GM19023 (cell line): ENCODE data around the gene MRPL17.
"Not testable (repeated sequence)": the region's sequence is repeated elsewhere in the genome, so short reads cannot be mapped to it uniquely, and the experiment has no call there.

Experiments used
- ATAC-seq: cut with Tn5 transposase; IDR thresholded peaks from one replicate; pipeline ENCODE4 v1.9.1; 2021; ENCODE audit warnings: mild to moderate bottlenecking, moderate library complexity; ENCODE audit not compliant: unreplicated experiment

The MRPL17 gene

DNA sequence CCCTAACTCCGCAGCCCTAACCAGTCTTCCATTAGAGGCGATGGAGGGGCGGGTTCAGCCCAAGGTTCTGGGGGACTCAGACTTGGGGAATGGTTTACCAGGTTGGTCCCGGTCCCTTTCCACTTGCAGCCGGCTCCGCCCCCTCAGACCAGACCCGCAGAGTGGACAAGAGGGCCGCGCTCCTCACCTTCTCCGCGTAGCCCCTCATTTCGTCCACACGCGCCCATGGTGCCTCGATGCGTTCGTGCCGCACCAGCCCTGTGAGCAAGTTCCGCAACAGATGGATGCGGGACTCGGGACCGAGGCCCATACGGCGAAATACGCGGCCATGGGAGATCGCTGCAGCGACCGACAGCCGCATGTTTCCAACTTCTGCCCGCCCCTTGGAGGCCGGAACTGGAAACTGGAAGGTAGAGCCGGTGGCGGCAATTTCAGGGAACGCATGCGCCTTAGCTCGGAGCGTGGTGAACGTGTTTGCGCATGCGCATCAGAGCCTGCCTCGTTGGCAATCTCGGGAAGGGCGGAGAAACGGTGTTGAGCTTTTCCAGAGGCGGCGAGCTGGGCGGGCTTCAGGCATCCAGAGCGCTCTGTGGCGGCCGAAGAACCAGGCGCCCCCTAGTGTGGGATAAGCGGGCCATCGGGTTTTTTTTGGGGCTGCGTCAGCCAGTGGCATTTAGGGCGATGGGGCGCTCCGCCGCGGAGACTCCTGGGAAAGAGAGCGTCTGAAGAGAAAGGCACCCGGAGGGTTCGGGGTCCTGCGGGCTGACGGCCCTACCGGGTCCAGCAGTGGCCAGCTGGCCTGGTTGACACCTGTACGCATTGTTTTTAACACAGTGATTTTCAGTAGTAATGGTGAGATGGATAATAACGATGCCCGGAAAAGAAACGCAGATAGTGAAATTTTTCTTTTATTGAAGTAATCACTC lies at the start of gene MRPL17:
MRPL17 (minus strand) TSS at position 405 of the 926 bp plus-strand sequence; CDS start at position 361, 44 bp downstream.
- ATAC-seq, result peak; percentile 95

DNA sequence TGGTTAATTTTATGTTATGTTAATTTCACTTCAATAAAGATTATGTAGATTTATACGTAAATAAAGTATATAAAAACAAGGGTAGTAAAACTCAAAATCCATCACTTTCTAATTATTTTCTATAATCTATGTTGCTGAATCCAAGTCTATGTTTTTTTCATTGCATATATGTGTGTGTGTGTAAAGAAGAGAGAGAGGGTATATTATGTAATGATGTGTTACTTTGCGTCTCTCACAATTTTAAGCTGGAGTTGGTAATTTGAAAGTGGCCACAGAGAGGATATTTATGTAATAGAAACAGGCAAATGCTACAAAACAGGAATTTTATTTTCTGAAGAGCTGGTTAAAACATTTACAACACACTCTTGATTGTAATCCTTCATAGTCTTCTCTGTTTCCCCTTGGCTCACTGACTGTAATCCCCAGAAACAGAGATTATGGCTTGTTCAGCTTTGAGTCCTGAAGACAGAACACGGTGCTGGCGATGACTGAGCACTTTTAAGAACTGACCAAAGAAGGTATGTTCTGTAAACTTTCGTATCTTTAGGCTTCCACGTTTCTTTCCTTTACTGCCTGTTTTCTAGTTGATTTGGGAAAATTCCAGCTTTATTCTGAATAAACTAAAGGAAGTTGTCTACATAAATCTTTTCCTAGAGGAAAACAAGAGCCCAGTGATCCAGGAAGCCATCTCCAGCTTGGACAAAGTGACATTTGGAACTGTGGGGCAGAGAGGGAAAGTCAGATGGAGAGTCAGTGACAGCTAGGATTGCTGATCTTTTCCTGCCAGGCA lies 45.0 kb upstream of the MRPL17 start:
- no peak for ATAC-seq

DNA sequence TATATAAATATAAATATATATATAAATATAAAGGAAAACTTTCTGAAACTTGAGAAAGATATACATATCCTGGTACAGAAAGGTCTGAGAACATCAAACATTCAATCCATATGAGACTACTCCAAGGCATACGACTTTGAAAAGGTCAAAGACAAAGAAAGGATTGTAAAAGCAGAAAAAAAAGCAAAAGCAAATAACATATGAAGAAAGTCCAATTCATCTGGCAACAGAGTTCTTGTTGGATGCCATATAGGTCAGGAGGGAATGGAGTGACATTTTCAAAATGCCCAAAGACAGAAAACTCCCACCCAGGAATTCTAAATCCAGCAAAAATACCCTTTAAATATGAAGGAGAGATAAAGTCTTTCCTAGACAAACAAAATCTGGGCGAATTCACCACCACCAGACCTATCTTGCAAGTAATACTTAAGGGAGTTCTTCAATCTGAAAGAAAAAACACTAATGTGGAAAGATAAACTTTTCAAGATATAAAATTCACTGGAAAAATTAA lies 42.3 kb upstream of the MRPL17 start:
- ATAC-seq, result no peak

DNA sequence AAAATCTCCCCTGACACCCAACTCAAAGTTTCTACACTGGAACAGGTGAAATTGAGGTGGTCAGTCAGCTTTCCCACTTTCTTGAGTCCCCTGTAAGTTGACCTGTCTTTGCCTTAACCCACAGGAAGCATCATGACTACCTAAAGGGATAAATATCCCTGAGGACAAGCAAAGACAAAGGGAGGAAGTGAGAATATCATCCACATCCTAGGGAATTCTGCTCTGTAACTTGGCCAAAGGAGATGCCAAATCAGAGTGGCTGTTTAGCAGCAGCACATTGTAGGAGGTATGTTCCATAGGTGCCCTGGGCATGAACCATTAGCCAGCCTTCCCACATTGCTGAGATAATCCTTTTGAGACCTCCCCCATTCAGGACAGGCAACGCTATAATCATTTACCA lies 40.9 kb upstream of the MRPL17 start:
- ATAC-seq, result no peak

DNA sequence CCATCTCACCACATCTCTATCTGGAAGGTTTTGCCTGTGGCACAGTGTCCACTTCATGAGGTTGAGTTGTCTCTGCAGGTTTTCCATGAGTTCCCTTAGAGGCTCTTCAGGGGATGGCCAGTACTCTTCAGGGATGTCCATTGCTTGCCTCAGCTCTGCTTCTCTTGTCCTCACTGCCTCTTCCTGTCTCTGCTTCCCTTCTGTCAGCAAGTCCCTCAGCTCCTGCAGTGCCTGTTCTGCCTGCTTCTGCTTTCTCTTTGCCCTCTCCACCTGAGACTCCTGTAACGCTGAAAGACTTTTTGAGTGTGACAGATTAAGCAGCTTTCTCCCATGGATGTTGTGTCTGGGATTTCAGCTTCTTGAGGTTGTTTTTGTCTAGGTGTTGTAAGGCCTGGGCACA lies 38.2 kb upstream of the MRPL17 start:
- no peak for ATAC-seq

DNA sequence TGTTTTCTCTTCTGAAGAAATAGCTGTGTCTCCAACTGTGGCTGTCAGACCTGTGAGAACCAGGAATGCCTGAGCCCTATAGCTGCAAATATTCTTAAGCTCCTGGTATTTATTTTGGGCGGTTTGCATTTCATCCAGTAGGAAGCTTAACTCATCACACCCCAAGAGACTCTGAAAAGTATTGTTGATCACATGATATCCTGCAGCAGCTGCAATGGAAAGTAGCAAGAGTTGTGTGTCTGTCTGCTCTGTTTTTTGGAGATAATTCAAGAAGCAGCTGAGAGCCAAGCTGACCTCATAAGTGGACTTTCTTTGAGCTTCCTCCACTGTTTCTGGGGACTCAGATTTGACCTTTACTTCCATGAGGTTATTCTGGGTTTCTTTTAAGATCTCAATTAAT lies 36.4 kb upstream of the MRPL17 start:
- no peak for ATAC-seq

DNA sequence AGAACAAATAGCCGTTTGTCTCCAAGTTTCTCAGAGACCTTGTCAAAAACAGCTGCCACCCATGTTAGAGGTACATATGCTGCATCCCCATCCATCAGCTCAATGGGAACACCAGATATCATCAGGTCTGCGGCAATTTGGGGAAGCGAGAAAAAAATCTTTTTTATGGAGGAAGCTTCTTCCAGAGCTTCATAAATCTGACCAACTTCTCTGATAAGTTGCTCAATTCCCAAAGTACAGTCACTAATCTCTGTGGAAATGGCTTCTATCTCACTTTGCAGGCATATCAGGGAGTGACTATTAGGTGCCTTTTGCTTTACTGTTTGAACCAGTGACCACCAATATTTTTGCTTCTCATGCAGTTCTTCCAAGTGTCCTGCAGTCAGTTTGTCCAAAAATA lies 34.3 kb upstream of the MRPL17 start:
- ATAC-seq, result no peak

- ATAC-seq, result not testable (repeated sequence)
Measured at GRCh38 chr11:6711552-6711951, 28.4 kb upstream of the MRPL17 start.

- no peak for ATAC-seq
Measured at GRCh38 chr11:6708876-6709275, 25.7 kb upstream of the MRPL17 start.

DNA sequence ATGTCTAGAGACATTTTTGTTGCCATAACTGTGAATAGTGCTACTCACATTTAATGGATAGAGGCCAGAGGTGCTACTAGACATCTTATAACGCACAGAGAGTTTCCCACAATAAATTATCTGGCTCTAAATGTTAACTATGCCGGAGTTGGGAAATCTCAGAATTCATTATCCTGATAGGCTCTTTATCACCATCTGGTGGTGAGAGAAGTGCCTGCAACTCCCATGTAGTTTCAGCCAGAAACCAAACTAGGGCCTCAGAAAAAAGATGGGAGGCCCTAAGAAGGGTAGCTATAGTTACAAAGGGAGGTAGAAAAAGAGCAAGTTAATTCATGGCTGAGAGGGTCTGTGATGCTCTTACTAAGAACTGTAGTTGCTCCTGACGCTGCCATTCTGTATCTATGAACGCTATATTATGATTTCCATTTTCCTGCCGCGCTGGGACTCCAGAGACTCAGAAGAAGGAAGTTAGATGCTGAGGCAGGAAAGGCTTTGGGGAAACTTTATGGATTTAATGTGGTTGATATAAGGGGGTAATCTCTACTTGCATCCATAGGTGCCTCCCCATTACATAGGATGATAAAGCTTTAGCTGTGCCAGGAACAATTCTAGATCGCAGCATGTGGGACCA lies 22.9 kb upstream of the MRPL17 start:
- no peak for ATAC-seq

DNA sequence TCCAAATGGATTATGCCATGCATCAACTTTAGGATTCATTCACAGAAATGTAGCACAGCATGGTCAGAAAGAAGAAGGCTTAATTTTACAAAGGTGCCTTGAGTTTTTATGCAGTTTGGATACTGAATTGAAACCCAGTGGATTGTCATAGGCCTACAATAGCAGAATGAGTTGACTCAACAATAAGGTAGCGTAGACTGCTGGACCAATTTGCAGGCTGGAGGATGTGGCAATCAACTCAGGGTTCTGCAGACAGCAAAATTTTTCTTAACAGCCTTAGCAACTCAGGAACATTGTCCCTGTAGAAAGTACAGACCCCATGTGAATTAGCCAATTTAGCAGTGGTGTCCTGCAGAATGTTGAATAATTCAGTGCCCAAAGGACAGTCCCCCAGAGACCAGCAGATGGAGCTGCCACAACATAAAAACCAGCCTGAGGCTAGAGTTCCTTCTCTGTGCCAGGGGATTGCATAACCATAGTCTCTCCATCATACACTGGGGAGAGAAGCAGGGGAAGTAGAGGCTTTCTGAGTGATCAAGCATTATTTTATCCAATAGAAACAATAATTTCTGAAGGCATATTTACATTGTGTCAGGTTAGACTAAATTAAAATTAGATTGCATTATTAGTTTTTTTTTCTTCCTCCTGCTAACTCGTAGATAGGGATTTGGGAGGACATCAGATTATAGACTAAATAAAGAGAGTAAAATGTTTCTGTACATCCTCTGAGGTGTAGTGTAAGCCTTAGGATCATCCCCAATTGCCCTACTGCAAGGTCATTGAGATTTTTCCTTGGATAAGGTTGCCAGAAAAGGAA lies 20.3 kb upstream of the MRPL17 start:
- no peak for ATAC-seq

DNA sequence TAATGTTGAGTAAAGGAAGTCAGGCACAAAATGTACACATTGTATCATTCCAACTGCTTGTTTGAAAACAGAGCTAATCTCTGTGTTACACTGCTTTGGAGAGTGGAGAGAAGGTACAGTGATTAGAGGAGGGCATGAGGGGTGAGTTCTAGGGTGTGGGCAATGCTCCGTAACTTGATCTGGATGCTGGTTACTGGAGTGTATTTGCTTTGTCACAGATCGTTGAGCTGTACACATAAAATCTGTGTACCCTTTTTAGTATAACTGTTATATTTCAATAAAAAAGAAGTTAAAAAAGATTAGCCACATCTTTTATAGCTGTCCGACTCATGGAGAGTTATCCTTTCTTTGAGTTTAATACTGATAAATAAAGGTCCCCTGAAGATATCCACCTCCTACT lies 18.8 kb upstream of the MRPL17 start:
- not testable (repeated sequence) for ATAC-seq

GRCh38 chr11:6695377-6695776 lies 12.2 kb upstream of the MRPL17 start:
- ATAC-seq, result no peak

DNA sequence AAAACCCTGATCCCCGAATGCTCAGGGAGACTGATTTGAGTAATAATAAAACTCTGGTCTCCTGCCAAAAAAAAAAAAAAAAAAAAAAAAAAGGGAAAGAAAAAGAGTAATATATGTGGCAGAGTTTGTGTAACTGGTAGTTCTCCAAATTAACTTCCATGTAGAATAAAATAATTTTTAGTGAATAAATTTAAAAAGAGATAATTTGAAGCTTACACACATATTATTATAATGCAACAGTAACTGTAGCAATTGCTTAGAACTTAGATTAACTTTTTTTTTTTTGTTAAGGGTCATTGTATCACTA lies 11.0 kb upstream of the MRPL17 start:
- no peak for ATAC-seq

DNA sequence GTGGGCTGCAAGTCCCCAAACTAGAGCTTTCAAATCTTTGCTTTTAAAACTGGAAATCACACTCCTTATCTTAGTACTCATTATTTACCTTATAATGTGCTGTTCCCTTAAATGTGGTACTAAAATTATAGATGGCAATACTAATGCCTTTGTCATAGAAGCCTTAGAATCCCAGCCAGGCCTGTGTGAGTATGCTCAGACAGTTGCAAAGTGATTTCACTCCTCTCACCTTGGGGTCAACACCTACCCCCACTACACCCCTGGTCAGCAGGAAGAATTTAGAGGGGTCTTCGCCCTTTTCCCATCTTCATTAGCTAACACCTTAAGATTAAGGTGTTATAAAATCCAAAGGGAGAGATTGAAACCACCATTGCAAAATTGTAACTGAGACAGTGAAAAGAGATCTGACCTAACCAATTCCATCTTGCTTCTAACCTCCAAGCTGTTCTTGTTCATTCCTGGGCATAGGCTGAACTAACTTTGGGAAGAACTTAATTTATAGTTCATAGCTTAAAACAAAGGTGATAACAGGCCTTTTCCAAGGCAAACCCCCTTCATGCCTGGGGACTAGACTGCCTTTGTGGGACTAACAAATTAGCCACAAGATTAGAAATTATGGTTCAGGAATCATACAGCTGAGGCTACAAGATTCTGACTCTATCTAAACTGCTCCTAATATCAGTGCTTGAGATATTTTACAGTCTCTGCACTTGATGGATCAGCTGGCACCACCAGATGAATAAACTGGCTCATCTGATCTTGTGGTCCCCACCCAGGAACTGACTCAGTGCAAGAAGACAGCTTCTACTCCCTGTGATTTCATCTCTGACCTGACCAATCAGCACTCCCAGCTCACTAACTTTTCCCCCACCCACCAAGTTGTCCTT lies 10.4 kb upstream of the MRPL17 start:
- ATAC-seq, result no peak

DNA sequence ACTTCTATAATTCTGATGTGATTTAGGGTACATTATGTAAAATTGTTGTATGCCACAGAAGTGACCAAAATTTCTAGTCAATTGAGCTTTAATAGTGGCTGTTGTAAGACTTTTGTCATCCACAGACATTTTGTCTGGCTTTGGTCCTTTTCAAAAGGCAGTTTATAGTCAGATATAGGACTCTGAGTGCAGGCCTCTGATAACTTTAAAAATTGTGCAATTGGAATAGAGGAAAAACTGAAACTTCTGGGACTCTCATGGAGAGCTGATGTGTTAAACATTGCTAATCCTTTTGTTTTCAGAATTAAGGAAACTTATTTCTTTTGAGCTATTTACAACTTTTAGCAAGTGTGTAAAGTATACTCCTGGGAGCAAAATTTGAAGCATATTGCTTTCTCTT lies 9.0 kb upstream of the MRPL17 start:
- ATAC-seq, result no peak

DNA sequence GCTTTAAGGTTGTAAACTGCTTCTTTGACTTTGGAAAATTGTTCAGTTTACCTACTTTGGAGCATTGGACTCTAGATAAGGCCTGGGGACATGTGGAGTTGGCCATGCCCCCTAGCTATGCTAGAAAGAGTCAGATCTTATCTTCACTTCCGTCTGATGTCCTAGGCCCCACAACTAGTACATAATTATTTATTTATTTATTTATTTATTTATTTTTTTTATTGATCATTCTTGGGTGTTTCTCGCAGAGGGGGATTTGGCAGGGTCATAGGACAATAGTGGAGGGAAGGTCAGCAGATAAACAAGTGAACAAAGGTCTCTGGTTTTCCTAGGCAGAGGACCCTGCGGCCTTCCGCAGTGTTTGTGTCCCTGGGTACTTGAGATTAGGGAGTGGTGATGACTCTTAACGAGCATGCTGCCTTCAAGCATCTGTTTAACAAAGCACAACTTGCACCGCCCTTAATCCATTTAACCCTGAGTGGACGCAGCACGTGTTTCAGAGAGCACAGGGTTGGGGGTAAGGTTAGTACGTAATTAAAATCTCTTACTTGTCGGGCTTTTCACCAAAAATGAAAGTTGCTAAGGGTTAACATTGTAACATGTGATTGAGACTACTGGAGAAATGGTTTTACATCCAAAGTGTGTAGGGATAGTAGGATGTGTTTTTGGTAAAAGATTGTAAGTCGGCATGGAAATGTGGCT lies 7.4 kb upstream of the MRPL17 start:
- ATAC-seq, result not testable (repeated sequence)

DNA sequence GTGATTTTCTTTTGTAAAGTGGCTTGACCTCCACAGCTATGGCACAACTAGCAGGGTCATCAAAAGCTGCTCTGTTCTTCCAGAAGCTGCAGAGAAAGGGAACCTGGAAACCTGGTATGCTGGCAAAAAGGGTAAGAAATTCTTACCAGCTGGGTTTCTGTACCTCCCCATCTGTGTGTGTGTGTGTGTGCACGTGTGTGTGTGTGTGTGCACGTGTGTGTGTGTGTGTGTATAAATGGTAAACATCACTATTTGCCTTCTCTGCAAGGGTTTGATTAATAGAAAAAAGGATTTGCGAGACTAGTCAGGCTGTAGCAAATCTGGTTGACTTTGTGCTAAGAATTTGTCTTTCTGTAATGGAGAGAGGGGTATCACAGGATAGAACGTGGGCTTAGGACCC lies 4.7 kb upstream of the MRPL17 start:
- ATAC-seq, result no peak

GRCh38 chr11:6686006-6686405 lies 2.9 kb upstream of the MRPL17 start:
- ATAC-seq, result no peak
